SK-N-SH (cell line): ENCODE results near the gene MOGAT3. TPM values are rescaled to one million over a fixed set of nuclear protein-coding genes. Genes with fewer than 3 reads are reported as not detected.

Source experiments
- CTCF ChIA-PET: fragments of 300-600, 350-600 bp; formaldehyde crosslinking; extraction: SDS; loops from one replicate; lab custom pipeline; 2021; lab: Yijun Ruan, JAX
- POLR2A ChIA-PET: fragments of 350-600 bp; sonication (Branson Sonifier 250); formaldehyde crosslinking; extraction: SDS; loops from one replicate; lab custom pipeline; 2020; ENCODE audit warnings: antibody characterized with exemption, inconsistent platforms; lab: Yijun Ruan, JAX
- DNase-seq: peaks from one replicate; pipeline ENCODE4 v3.0.0; 2012
- H2AFZ ChIP-seq: fragments of 200-600 bp; sonication (generic); 2 replicates; pipeline ENCODE4 v1.8.1; 2016; ENCODE audit warnings: antibody characterized with exemption, mild to moderate bottlenecking, low read depth
- H3F3A ChIP-seq: fragments of 200-600 bp; sonication (generic); replicated peaks from 2 replicates; pipeline ENCODE3; 2016; ENCODE audit warnings: antibody characterized with exemption, mild to moderate bottlenecking; ENCODE audit not compliant: insufficient read depth
- H3K27ac ChIP-seq, 2 experiments: fragments of 200-500 bp in 1 of 2; fragments of 200-600 bp in 1 of 2; sonication (Bioruptor generic) in 1 of 2; sonication (generic), shearing (Covaris generic) in 1 of 2; 2 replicates each; pipeline versions ENCODE4 v1.5.1 to v1.6.1; 2014 to 2016; ENCODE audit warnings: low read depth in 2 of 2, inconsistent platforms in 1 of 2, low read length in 1 of 2, mild to moderate bottlenecking in 1 of 2, mixed read lengths in 1 of 2
- H3K27me3 ChIP-seq: fragments of 200-600 bp; sonication (generic), shearing (Covaris generic); 2 replicates; pipeline ENCODE4 v1.6.1; 2016; ENCODE audit warnings: mixed run types; ENCODE audit not compliant: insufficient read depth
- H3K36me3 ChIP-seq, 2 experiments: fragments of 200-500 bp in 1 of 2; fragments of 200-600 bp in 1 of 2; sonication (Bioruptor generic) in 1 of 2; sonication (generic) in 1 of 2; replicated peaks in 1 of 2; 2 replicates each; pipeline versions ENCODE3 to v1.5.1; 2014 to 2016; ENCODE audit warnings: low read length in 1 of 2, mild to moderate bottlenecking in 1 of 2; ENCODE audit not compliant: insufficient read depth in 2 of 2, control insufficient read depth in 1 of 2
- H3K4me1 ChIP-seq, 2 experiments: fragments of 200-500 bp in 1 of 2; fragments of 200-600 bp in 1 of 2; sonication (Bioruptor generic) in 1 of 2; sonication (generic), shearing (Covaris generic) in 1 of 2; 2 replicates each; pipeline versions ENCODE4 v1.5.1 to v1.6.1; 2014 to 2016; ENCODE audit warnings: low read depth in 1 of 2, low read length in 1 of 2, mixed run types in 1 of 2; ENCODE audit not compliant: insufficient read depth in 2 of 2, control insufficient read depth in 1 of 2
- H3K4me2 ChIP-seq: fragments of 200-600 bp; sonication (generic), shearing (Covaris generic); 2 replicates; pipeline ENCODE4 v1.6.1; 2017; ENCODE audit warnings: mixed run types
- H3K4me3 ChIP-seq, 2 experiments: fragments of 200-500 bp in 1 of 2; fragments of 200-600 bp in 1 of 2; sonication (Bioruptor generic) in 1 of 2; sonication (generic), shearing (Covaris generic) in 1 of 2; 2 replicates each; pipeline versions ENCODE4 v1.5.1 to v1.8.1; 2014 to 2016; ENCODE audit warnings: low read depth in 2 of 2, inconsistent platforms in 1 of 2, low read length in 1 of 2, mild to moderate bottlenecking in 1 of 2, mixed read lengths in 1 of 2, moderate library complexity in 1 of 2
- H3K79me2 ChIP-seq: fragments of 200-600 bp; sonication (generic); 2 replicates; pipeline ENCODE4 v1.8.1; 2017; ENCODE audit warnings: mild to moderate bottlenecking; ENCODE audit not compliant: insufficient read depth
- H3K9ac ChIP-seq: fragments of 200-600 bp; sonication (generic); 2 replicates; pipeline ENCODE4 v1.6.1; 2017; ENCODE audit warnings: mixed run types
- H3K9me2 ChIP-seq: fragments of 200-600 bp; sonication (generic); 2 replicates; pipeline ENCODE4 v1.6.1; 2017; ENCODE audit warnings: mixed run types
- H3K9me3 ChIP-seq: fragments of 200-600 bp; sonication (generic); 2 replicates; pipeline ENCODE4 v1.6.1; 2017; ENCODE audit warnings: mixed run types, mild to moderate bottlenecking, moderate library complexity
- H4K20me1 ChIP-seq: fragments of 200-600 bp; sonication (generic); 2 replicates; pipeline ENCODE4 v1.6.1; 2017; ENCODE audit warnings: mild to moderate bottlenecking, mixed run types; ENCODE audit not compliant: insufficient read depth
- ELF1 ChIP-seq: IDR thresholded peaks from 2 replicates; pipeline ENCODE4 v1.4.0; 2012
- JUND ChIP-seq: IDR thresholded peaks from 2 replicates; pipeline ENCODE4 v1.4.0; 2012
- MEF2A ChIP-seq: IDR thresholded peaks from 2 replicates; pipeline ENCODE4 v1.4.0; 2012; ENCODE audit warnings: low read depth, borderline replicate concordance
- MXI1 ChIP-seq: IDR thresholded peaks from 2 replicates; pipeline ENCODE4 v1.6.1; 2012; ENCODE audit warnings: mild to moderate bottlenecking, low read depth, low read length, improper control_type of control experiment
- RCOR1 ChIP-seq: fragments of 150-350 bp; IDR thresholded peaks from 2 replicates; pipeline ENCODE4 v1.6.1; 2017; ENCODE audit warnings: antibody characterized with exemption, low read length
- REST ChIP-seq: IDR thresholded peaks from 2 replicates; pipeline ENCODE4 v1.6.1; 2012; ENCODE audit warnings: mild to moderate bottlenecking, low read depth, low read length, moderate library complexity
- SIN3A ChIP-seq: IDR thresholded peaks from 2 replicates; pipeline ENCODE4 v1.6.1; 2012; ENCODE audit warnings: low read depth, mild to moderate bottlenecking, low read length, moderate library complexity, borderline replicate concordance
- SMC3 ChIP-seq: IDR thresholded peaks from 2 replicates; pipeline ENCODE4 v1.6.1; 2012; ENCODE audit warnings: low read depth, low read length, improper control_type of control experiment
- TEAD4 ChIP-seq: IDR thresholded peaks from 2 replicates; pipeline ENCODE4 v1.4.0; 2012; ENCODE audit warnings: mild to moderate bottlenecking, borderline replicate concordance; ENCODE audit not compliant: insufficient read depth
- WGBS: methylation state at CpG from one replicate; pipeline ENCODE4 v1.1.6; 2017; ENCODE audit warnings: low lambda C conversion rate; 5-methylcytosine and 5-hydroxymethylcytosine counted together
- polyA plus RNA-seq, 3 experiments: library from polyadenylated mRNA; depleted of rRNA; stranded (reverse); fragments of >200 nt; gene quantifications; 2 replicates each; pipeline ENCODE4 v1.2.3, GENCODE V29; 2012

The MOGAT3 gene
- polyA plus RNA-seq, 1 of the 3 experiments (the other 2 are of a cell fraction), result not detected

- Histone ChIP-seq H3K4me3 (no peak overlapping the region), H3K9me2 (no peaks in the 10 kb centered on the region), H3K9ac (no peak overlapping the region), H3K79me2 (peaks cover 64% of the 10 kb centered on the region), H3K27ac (no peak overlapping the region), H2AFZ (no peak overlapping the region), H3K27me3 (no peaks in the 10 kb centered on the region), H3K4me2 (peak overlapping the region; percentile 95; the same call in 1 of the 2 replicates)
- 86% methylated on average over 5 of the region's 5 CpGs for WGBS
- TF ChIP-seq SMC3 (no peak), SIN3A (no peak), REST (no peak), MXI1 (no peak), RCOR1 (no peak), TEAD4 (no peak), ELF1 (no peak), JUND (no peak)
- TF ChIP-seq, all 33 proteins: peak for 0
- CTCF ChIA-PET, result interaction anchor here (0.8 to 1.7 kb wide), 4 partner anchors 23 to 70 kb away, joined by 3 to 10 read pairs (median 4); no protein-coding TSS in a partner anchor
- DNase-seq, result no peak
- no peaks in the 10 kb centered on the region for H3K9me3 ChIP-seq
- no peaks in the 10 kb centered on the region for H3F3A ChIP-seq
- peaks cover 7% of the 10 kb centered on the region for H4K20me1 ChIP-seq
- peaks cover under 1 to 22% of the 10 kb centered on the region in 2 experiments; a peak in 2 of 4 replicates for H3K4me1 ChIP-seq
- peaks cover 21 to 27% of the 10 kb centered on the region in 2 experiments for H3K36me3 ChIP-seq
- POLR2A ChIA-PET, result interaction anchor here (1.1 kb wide), 1 partner anchor 18 kb away, joined by 3 read pairs; the partner anchor contains the start of gene CLDN15
These were observed 19.5 kb upstream of the MOGAT3 start for GRCh38 chr7:101220295-101220694.

GRCh38 chr7:101218236-101219125 is 17.6 kb upstream of the MOGAT3 start:
- ChIA-PET POLR2A (interaction anchor here (0.6 to 4.1 kb wide), 20 partner anchors 8 to 344 kb away, joined by 3 to 38 read pairs (median 5); partner anchors contain the start of genes CLDN15, FIS1, SRRT and UFSP1), CTCF (interaction anchor here (0.7 to 7.6 kb wide), 22 partner anchors 10 to 512 kb away, joined by 3 to 60 read pairs (median 5); partner anchors contain the start of genes AP1S1, FIS1, MOGAT3 and POP7)
- Histone ChIP-seq H3K9ac (peak overlapping the region; percentile 65), H3K27me3 (no peaks in the 10 kb centered on the region), H3K79me2 (peaks cover 79% of the 10 kb centered on the region), H4K20me1 (peaks cover 7% of the 10 kb centered on the region), H3K36me3 (peaks cover 9 to 28% of the 10 kb centered on the region in 2 experiments), H3K9me3 (no peaks in the 10 kb centered on the region), H2AFZ (peak overlapping the region; percentile 77; the same call in 1 of the 2 replicates), H3F3A (no peaks in the 10 kb centered on the region), H3K9me2 (no peaks in the 10 kb centered on the region), H3K4me1 (peaks cover 8 to 27% of the 10 kb centered on the region in 2 experiments; a peak in 2 of 4 replicates), H3K27ac (peak overlapping the region in 1 of 2 experiments; percentile 95; a peak in 3 of 4 replicates), H3K4me2 (peak overlapping the region; percentile 95), H3K4me3 (peak overlapping the region; percentile 66 to 84)
- 3% methylated on average over 24 of the region's 26 CpGs for WGBS
- DNase-seq, result no peak
- TF ChIP-seq MEF2A (no peak), MXI1 (peak; percentile 55; the same call in 1 of the 2 replicates)
